HEK293T (cell line): ENCODE data around the gene CR1L.
"Not testable (repeated sequence)": the region's sequence is repeated elsewhere in the genome, so short reads cannot be mapped to it uniquely, and the experiment has no call there.

Experiments
- CTCF ChIA-PET: fragments of 350-600 bp; formaldehyde crosslinking; extraction: SDS; loops from one replicate; lab custom pipeline; 2021; ENCODE audit warnings: antibody characterized with exemption, inconsistent platforms; lab: Yijun Ruan, JAX
- POLR2A ChIA-PET: fragments of 350-600 bp; formaldehyde crosslinking; extraction: SDS; loops from one replicate; lab custom pipeline; 2020; ENCODE audit warnings: antibody characterized with exemption, inconsistent platforms; lab: Yijun Ruan, JAX
- DNase-seq: peaks from one replicate; pipeline ENCODE4 v3.0.0; 2012; ENCODE audit warnings: mixed read lengths; ENCODE audit errors: extremely low spot score
- ARNT ChIP-seq: fragments of 450-650 bp; IDR thresholded peaks from 2 replicates; pipeline ENCODE4 v1.6.1; 2017; ENCODE audit warnings: mild to moderate bottlenecking
- BHLHE40 ChIP-seq: fragments of 450-650 bp; IDR thresholded peaks from 2 replicates; pipeline ENCODE4 v1.6.1; 2016; ENCODE audit warnings: mild to moderate bottlenecking, moderate library complexity, borderline replicate concordance
- CTBP1 ChIP-seq: fragments of 450-650 bp; IDR thresholded peaks from 2 replicates; pipeline ENCODE4 v1.6.1; 2016; ENCODE audit warnings: borderline replicate concordance
- ELF4 ChIP-seq: fragments of 450-650 bp; IDR thresholded peaks from 2 replicates; pipeline ENCODE4 v1.6.1; 2017; ENCODE audit warnings: antibody characterized with exemption
- FOXA1 ChIP-seq: fragments of 450-650 bp; IDR thresholded peaks from 2 replicates; pipeline ENCODE4 v1.6.1; 2016; ENCODE audit warnings: mild to moderate bottlenecking
- FOXK2 ChIP-seq: fragments of 450-650 bp; IDR thresholded peaks from 2 replicates; pipeline ENCODE4 v1.6.1; 2016; ENCODE audit warnings: mild to moderate bottlenecking
- FOXM1 ChIP-seq: fragments of 450-650 bp; IDR thresholded peaks from 2 replicates; pipeline ENCODE4 v1.6.1; 2017; ENCODE audit warnings: mild to moderate bottlenecking, borderline replicate concordance
- HDGF ChIP-seq: fragments of 450-650 bp; IDR thresholded peaks from 2 replicates; pipeline ENCODE4 v1.6.1; 2017; ENCODE audit warnings: antibody characterized with exemption, borderline replicate concordance
- L3MBTL2 ChIP-seq: fragments of 450-650 bp; conservative IDR thresholded peaks from 2 replicates; pipeline ENCODE4 v1.6.1; 2016; ENCODE audit warnings: mild to moderate bottlenecking
- LEF1 ChIP-seq: fragments of 450-650 bp; IDR thresholded peaks from 2 replicates; pipeline ENCODE4 v1.6.1; 2017; ENCODE audit warnings: mild to moderate bottlenecking, borderline replicate concordance
- NFRKB ChIP-seq: fragments of 450-650 bp; IDR thresholded peaks from 2 replicates; pipeline ENCODE4 v1.6.1; 2016; ENCODE audit warnings: mild to moderate bottlenecking, moderate library complexity
- SP1 ChIP-seq: fragments of 450-650 bp; IDR thresholded peaks from 2 replicates; pipeline ENCODE4 v1.6.1; 2017
- SUZ12 ChIP-seq: fragments of 450-650 bp; IDR thresholded peaks from 2 replicates; pipeline ENCODE4 v1.6.1; 2016; ENCODE audit warnings: mild to moderate bottlenecking
- TARDBP ChIP-seq: fragments of 450-650 bp; IDR thresholded peaks from 2 replicates; pipeline ENCODE4 v1.6.1; 2016
- ZNF384 ChIP-seq: fragments of 450-650 bp; IDR thresholded peaks from 2 replicates; pipeline ENCODE4 v1.6.1; 2016
- TF ChIP-seq, protein P1 (sequence below): fragments of 450-650 bp; IDR thresholded peaks from 2 replicates; pipeline ENCODE4 v1.6.1; 2016

CR1L gene

DNA sequence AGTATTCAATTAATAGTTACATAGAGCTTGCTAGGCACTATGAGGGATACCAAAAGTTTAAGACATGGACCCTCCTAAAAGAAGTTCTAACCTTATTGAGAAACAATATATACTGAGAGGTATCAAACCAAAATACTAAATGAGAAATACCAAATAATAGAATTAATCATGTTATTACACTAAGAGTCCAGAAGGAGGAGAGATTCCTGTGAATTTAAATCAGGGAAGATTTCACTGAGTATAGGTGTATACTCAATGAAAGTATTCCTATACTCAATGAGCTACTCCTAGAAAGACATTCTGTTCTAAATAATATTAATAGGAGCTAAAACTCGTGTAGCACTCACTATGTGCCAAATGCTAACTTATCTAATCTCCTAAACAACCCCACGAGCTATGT, 9.4 kb downstream of the CR1L start:
- POLR2A ChIA-PET = no interaction called here
- no peak for TF ChIP-seq ARNT
- TF ChIP-seq FOXA1 = no peak
- TF ChIP-seq FOXK2 = no peak
- TF ChIP-seq TARDBP = no peak
- no peak for TF ChIP-seq ZNF384
- TF ChIP-seq BHLHE40 = no peak
- TF ChIP-seq, protein P1, sequence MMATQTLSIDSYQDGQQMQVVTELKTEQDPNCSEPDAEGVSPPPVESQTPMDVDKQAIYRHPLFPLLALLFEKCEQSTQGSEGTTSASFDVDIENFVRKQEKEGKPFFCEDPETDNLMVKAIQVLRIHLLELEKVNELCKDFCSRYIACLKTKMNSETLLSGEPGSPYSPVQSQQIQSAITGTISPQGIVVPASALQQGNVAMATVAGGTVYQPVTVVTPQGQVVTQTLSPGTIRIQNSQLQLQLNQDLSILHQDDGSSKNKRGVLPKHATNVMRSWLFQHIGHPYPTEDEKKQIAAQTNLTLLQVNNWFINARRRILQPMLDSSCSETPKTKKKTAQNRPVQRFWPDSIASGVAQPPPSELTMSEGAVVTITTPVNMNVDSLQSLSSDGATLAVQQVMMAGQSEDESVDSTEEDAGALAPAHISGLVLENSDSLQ = no peak
- TF ChIP-seq HDGF = no peak
- no peak for TF ChIP-seq FOXM1
- no peak for TF ChIP-seq L3MBTL2
- TF ChIP-seq SP1 = no peak
- no peak for TF ChIP-seq NFRKB
- TF ChIP-seq LEF1 = no peak
- TF ChIP-seq ELF4 = no peak
- TF ChIP-seq CTBP1 = no peak
- DNase-seq = no peak
- CTCF ChIA-PET = interaction anchor here (1.4 kb wide), 1 partner anchor 18 kb away, joined by 3 read pairs; no protein-coding TSS in a partner anchor

DNA sequence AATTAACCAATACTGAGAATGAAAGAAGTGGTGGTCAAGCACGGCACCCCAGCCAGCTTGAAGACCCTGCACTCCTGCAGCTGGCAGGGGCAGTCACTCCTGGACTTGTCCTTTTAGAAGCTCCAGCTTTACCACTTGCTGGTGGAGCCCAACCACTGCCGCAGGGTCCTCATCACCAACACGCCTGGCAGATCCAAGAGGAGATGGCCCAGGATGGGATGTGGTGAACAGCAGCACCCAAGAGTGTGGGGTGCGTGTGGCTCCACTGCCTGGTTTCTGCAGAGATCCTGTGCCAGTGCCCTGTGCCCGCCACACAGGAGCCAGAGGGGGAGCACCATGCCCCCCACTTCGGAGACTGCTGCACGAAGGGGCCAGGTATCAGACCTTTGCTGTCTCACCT, 13.5 kb downstream of the CR1L start:
- TF ChIP-seq NFRKB (no peak), FOXA1 (no peak), L3MBTL2 (no peak)
- ChIA-PET CTCF (interaction anchor here (1.0 to 1.4 kb wide), 2 partner anchors 18 to 38 kb away, joined by 3 to 6 read pairs; no protein-coding TSS in a partner anchor), POLR2A (no interaction called here)
- no peak for DNase-seq

GRCh38 chr1:207658904-207659485, 14.1 kb downstream of the CR1L start:
- TF ChIP-seq TARDBP = no peak
- TF ChIP-seq CTBP1 = no peak
- TF ChIP-seq, protein P1 = no peak
- TF ChIP-seq ZNF384 = no peak
- no peak for TF ChIP-seq SUZ12
- no peak for TF ChIP-seq NFRKB
- no peak for TF ChIP-seq SP1
- DNase-seq = no peak
- ChIA-PET POLR2A (no interaction called here), CTCF (interaction anchor here (0.6 to 1.4 kb wide), 3 partner anchors 17 to 957 kb away, joined by 3 to 6 read pairs (median 3); no protein-coding TSS in a partner anchor)

DNA sequence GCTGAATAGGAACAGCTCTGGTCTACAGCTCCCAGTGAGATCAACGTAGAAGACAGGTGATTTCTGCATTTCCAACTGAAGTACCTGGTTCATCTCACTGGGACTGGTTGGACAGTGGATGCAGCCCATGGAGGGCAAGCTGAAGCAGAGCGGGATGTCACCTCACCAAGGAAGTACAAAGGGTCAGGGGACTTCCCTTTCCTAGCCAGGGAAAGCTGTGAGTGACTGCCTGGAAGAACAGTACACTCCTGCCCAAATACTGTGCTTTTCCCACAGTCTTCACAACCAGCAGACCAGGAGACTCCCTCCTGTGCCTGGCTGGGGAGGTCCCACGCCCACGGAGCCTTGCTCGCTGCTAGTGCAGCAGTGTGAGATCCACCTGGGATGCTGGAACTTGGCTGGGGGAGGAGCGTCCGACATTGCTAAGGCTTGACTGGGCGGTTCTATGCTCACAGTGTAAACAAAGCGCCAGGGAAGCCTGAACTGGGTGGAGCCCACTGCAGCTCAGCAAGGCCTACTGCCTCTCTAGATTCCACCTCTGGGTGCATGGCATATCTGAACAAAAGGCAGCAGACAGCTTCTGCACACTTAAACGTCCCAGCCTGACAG, 14.7 kb downstream of the CR1L start:
- ChIA-PET CTCF (interaction anchor here (0.6 to 1.4 kb wide), 3 partner anchors 16 to 958 kb away, joined by 3 to 6 read pairs (median 3); no protein-coding TSS in a partner anchor), POLR2A (no interaction called here)
- TF ChIP-seq FOXK2 (no peak), BHLHE40 (no peak), SP1 (no peak), FOXM1 (no peak), ELF4 (no peak)
- no peak for DNase-seq

DNA sequence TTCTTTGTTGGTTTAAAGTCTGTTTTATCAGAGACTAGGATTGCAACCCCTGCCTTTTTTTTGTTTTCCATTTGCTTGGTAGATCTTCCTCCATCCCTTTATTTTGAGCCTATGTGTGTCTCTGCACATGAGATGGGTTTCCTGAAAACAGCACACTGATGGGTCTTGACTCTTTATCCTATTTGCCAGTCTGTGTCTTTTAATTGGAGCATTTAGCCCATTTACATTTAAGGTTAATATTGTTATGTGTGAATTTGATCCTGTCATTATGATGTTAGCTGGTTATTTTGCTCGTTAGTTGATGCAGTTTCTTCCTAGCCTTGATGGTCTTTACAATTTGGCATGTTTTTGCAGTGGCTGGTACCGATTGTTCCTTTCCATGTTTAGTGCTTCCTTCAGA, 16.5 kb downstream of the CR1L start:
- POLR2A ChIA-PET, CTCF ChIA-PET, DNase-seq: not testable (repeated sequence)

- no peak for TF ChIP-seq SP1
- no peak for TF ChIP-seq ZNF384
- TF ChIP-seq FOXA1 = no peak
- no peak for TF ChIP-seq NFRKB
- no peak for TF ChIP-seq ELF4
- no peak for TF ChIP-seq FOXM1
- TF ChIP-seq BHLHE40 = no peak
- TF ChIP-seq HDGF = no peak
- TF ChIP-seq FOXK2 = no peak
- TF ChIP-seq CTBP1 = no peak
- no peak for TF ChIP-seq SUZ12
- TF ChIP-seq ARNT = no peak
- TF ChIP-seq LEF1 = no peak
- ChIA-PET POLR2A (no interaction called here), CTCF (no interaction called here)
- no peak for DNase-seq
Observed at GRCh38 chr1:207666342-207666741, 21.4 kb downstream of the CR1L start.

- ChIA-PET POLR2A (no interaction called here), CTCF (no interaction called here)
- TF ChIP-seq, protein P1 = no peak
Observed at GRCh38 chr1:207669528-207670009, 24.6 kb downstream of the CR1L start.

More at GRCh38 chr1:207669528-207670009, 24.6 kb downstream of the CR1L start:
- DNase-seq = no peak
